ENCODE data around the gene BRD9. TPM values are rescaled to one million over a fixed set of nuclear protein-coding genes. Genes with fewer than 3 reads are reported as not detected.

Gene BRD9
- total RNA-seq, 1 experiment from 2014 or later, result 55.6 TPM

GRCh38 chr5:883475-884181 lies 9.0 kb downstream of the BRD9 start:
- Mint-ChIP-seq H3K4me1 (no peaks in the 10 kb centered on the region), H3K9me3 (peaks cover 5% of the 10 kb centered on the region), H3K36me3 (peaks cover 81% of the 10 kb centered on the region), H3K4me3 (no peak overlapping the region), H3K27ac (no peak overlapping the region; the same call in 1 of the 2 replicates), H3K27me3 (ENCODE audit: low read depth) (no peaks in the 10 kb centered on the region)
- DNase-seq (ENCODE audit: low spot score) (no peak), ATAC-seq (no peak)
- TF ChIP-seq ATF2 (CRISPR knock-in tag; IDR thresholded peaks at IDR 0.05; ENCODE audit: borderline replicate concordance, low read depth), result no peak
- TF ChIP-seq EMX1 (CRISPR knock-in tag; IDR thresholded peaks at IDR 0.05), result no peak
- TF ChIP-seq JUN (CRISPR knock-in tag; IDR thresholded peaks at IDR 0.05), result no peak
- TF ChIP-seq CREM (CRISPR knock-in tag; IDR thresholded peaks at IDR 0.05), result no peak
- TF ChIP-seq ZNF396 (CRISPR knock-in tag; IDR thresholded peaks at IDR 0.05; ENCODE audit: borderline replicate concordance), result no peak
- no peak for TF ChIP-seq AFF4 (CRISPR knock-in tag; IDR thresholded peaks at IDR 0.05; ENCODE audit: borderline replicate concordance)
- TF ChIP-seq ATF1 (CRISPR knock-in tag; IDR thresholded peaks at IDR 0.05), result no peak
- no peak for TF ChIP-seq NFATC4 (CRISPR knock-in tag; IDR thresholded peaks at IDR 0.05)
- TF ChIP-seq, protein P1, sequence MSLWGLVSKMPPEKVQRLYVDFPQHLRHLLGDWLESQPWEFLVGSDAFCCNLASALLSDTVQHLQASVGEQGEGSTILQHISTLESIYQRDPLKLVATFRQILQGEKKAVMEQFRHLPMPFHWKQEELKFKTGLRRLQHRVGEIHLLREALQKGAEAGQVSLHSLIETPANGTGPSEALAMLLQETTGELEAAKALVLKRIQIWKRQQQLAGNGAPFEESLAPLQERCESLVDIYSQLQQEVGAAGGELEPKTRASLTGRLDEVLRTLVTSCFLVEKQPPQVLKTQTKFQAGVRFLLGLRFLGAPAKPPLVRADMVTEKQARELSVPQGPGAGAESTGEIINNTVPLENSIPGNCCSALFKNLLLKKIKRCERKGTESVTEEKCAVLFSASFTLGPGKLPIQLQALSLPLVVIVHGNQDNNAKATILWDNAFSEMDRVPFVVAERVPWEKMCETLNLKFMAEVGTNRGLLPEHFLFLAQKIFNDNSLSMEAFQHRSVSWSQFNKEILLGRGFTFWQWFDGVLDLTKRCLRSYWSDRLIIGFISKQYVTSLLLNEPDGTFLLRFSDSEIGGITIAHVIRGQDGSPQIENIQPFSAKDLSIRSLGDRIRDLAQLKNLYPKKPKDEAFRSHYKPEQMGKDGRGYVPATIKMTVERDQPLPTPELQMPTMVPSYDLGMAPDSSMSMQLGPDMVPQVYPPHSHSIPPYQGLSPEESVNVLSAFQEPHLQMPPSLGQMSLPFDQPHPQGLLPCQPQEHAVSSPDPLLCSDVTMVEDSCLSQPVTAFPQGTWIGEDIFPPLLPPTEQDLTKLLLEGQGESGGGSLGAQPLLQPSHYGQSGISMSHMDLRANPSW (CRISPR knock-in tag; conservative IDR thresholded peaks at IDR 0.05; ENCODE audit: low read depth), result no peak
- TF ChIP-seq, protein P2, sequence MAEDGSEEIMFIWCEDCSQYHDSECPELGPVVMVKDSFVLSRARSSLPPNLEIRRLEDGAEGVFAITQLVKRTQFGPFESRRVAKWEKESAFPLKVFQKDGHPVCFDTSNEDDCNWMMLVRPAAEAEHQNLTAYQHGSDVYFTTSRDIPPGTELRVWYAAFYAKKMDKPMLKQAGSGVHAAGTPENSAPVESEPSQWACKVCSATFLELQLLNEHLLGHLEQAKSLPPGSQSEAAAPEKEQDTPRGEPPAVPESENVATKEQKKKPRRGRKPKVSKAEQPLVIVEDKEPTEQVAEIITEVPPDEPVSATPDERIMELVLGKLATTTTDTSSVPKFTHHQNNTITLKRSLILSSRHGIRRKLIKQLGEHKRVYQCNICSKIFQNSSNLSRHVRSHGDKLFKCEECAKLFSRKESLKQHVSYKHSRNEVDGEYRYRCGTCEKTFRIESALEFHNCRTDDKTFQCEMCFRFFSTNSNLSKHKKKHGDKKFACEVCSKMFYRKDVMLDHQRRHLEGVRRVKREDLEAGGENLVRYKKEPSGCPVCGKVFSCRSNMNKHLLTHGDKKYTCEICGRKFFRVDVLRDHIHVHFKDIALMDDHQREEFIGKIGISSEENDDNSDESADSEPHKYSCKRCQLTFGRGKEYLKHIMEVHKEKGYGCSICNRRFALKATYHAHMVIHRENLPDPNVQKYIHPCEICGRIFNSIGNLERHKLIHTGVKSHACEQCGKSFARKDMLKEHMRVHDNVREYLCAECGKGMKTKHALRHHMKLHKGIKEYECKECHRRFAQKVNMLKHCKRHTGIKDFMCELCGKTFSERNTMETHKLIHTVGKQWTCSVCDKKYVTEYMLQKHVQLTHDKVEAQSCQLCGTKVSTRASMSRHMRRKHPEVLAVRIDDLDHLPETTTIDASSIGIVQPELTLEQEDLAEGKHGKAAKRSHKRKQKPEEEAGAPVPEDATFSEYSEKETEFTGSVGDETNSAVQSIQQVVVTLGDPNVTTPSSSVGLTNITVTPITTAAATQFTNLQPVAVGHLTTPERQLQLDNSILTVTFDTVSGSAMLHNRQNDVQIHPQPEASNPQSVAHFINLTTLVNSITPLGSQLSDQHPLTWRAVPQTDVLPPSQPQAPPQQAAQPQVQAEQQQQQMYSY (CRISPR knock-in tag; IDR thresholded peaks at IDR 0.05), result no peak
- TF ChIP-seq ZNF121 (CRISPR knock-in tag; IDR thresholded peaks at IDR 0.05), result no peak
- TF ChIP-seq, protein P3, sequence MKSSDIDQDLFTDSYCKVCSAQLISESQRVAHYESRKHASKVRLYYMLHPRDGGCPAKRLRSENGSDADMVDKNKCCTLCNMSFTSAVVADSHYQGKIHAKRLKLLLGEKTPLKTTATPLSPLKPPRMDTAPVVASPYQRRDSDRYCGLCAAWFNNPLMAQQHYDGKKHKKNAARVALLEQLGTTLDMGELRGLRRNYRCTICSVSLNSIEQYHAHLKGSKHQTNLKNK (CRISPR knock-in tag; IDR thresholded peaks at IDR 0.05), result no peak
- TF ChIP-seq, protein P4, sequence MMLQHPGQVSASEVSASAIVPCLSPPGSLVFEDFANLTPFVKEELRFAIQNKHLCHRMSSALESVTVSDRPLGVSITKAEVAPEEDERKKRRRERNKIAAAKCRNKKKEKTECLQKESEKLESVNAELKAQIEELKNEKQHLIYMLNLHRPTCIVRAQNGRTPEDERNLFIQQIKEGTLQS (CRISPR knock-in tag; conservative IDR thresholded peaks at IDR 0.05), result no peak
- TF ChIP-seq RELA (CRISPR knock-in tag; IDR thresholded peaks at IDR 0.05; ENCODE audit: borderline replicate concordance), result no peak
- TF ChIP-seq IRF2 (CRISPR knock-in tag; IDR thresholded peaks at IDR 0.05; ENCODE audit: borderline replicate concordance, low read depth), result no peak
- no peak for TF ChIP-seq PREB (CRISPR knock-in tag; IDR thresholded peaks at IDR 0.05; ENCODE audit: borderline replicate concordance)
- ChIA-PET CTCF (interaction anchor here (1.2 kb wide), 1 partner anchor 40 kb away, joined by 3 read pairs; no protein-coding TSS in a partner anchor), POLR2A (no interaction called here)

Measured in WTC11 (cell line).